Astrocyte of the cerebellum (primary cell): Measurements from ENCODE around the gene KLRD1.

ENCODE experiments used
- DNase-seq: peaks from one replicate; pipeline ENCODE4 v3.0.0-alpha.2; 2011; ENCODE audit warnings: low read depth
- H3K4me3 ChIP-seq: 2 replicates; pipeline ENCODE4 v1.5.1; 2011; ENCODE audit warnings: mild to moderate bottlenecking, low read depth, low read length, moderate library complexity
- in situ Hi-C: cut with HindIII; loops from 2 replicates; pipeline ENCODE4 v1.10.0; 2017; ENCODE audit warnings: low sequenced_read_pairs
- TF ChIP-seq, protein P1 (sequence below): IDR thresholded peaks from 2 replicates; pipeline ENCODE4 v1.5.1; 2012; ENCODE audit warnings: low read length, low read depth, moderate library complexity, mild to moderate bottlenecking; ENCODE audit errors: missing control alignments

Gene KLRD1

GRCh38 chr12:10283027-10283426 is 24.6 kb upstream of the KLRD1 start:
- in situ Hi-C loops, result no loop called here
- no peak for DNase-seq
- H3K4me3 ChIP-seq, result no peak overlapping the region
- TF ChIP-seq, protein P1, sequence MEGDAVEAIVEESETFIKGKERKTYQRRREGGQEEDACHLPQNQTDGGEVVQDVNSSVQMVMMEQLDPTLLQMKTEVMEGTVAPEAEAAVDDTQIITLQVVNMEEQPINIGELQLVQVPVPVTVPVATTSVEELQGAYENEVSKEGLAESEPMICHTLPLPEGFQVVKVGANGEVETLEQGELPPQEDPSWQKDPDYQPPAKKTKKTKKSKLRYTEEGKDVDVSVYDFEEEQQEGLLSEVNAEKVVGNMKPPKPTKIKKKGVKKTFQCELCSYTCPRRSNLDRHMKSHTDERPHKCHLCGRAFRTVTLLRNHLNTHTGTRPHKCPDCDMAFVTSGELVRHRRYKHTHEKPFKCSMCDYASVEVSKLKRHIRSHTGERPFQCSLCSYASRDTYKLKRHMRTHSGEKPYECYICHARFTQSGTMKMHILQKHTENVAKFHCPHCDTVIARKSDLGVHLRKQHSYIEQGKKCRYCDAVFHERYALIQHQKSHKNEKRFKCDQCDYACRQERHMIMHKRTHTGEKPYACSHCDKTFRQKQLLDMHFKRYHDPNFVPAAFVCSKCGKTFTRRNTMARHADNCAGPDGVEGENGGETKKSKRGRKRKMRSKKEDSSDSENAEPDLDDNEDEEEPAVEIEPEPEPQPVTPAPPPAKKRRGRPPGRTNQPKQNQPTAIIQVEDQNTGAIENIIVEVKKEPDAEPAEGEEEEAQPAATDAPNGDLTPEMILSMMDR, result no peak

GRCh38 chr12:10285919-10286318 is 21.8 kb upstream of the KLRD1 start:
- no peak overlapping the region for H3K4me3 ChIP-seq
- in situ Hi-C loops, result no loop called here
- TF ChIP-seq, protein P1, result no peak
- no peak for DNase-seq

GRCh38 chr12:10289005-10289754 is 18.5 kb upstream of the KLRD1 start:
- H3K4me3 ChIP-seq, result no peak overlapping the region
- TF ChIP-seq, protein P1, result no peak
- DNase-seq, result no peak
- in situ Hi-C loops, result no loop called here

DNA sequence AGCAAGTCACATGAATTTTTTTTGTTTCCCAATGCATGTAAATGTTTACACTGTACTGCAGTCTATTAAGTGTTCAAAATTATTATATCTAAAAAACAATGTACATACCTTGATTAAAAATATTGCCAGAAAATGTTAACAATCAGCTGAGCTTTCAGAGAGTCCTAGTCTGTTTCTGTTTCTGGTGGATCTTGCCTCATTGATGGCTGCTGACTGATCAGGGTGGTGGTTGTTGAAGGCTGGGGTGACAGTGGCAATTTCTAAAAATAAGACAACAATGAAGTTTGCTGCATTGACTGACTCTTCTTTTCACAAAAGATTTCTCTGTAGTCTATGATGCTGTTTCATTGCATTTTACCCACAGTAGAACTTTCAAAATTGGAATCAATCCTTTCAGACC is 16.6 kb upstream of the KLRD1 start:
- in situ Hi-C loops, result no loop called here
- no peak for DNase-seq
- H3K4me3 ChIP-seq, result no peak overlapping the region
- TF ChIP-seq, protein P1, result no peak

GRCh38 chr12:10293151-10293550 is 14.5 kb upstream of the KLRD1 start:
- in situ Hi-C loops, result no loop called here
- no peak overlapping the region for H3K4me3 ChIP-seq
- TF ChIP-seq, protein P1, result no peak
- DNase-seq, result no peak

DNA sequence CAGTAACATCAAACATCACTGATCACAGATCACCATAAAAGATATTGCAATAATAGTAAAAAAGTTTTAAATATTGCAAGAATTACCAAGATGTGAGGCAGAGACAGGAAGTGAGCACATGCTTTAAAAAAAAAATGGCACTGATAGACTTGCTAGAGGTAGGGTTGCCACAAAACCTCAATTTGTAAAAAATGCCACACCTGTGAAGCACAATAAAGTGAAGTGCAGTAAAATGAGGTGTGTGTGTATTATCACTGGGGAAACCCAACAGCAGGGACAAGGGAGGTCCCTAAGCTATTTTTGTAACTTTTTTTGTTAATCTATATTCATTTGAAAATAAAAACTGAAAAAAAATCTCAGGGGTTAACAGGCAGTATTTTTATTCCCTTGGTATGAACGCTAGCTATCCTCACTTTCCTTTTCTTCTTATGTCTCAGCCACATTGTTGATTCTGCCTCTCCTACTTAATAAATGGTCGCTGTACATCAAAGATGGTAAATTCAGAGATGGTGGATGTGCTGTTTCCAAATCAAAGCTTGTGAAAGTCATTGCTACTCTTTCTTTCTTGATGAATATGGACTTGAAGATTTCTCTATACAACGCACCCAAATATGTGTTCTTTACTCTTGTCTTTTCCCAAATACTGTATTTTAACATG is 14.0 kb upstream of the KLRD1 start:
- TF ChIP-seq, protein P1, result no peak
- no peak for DNase-seq
- in situ Hi-C loops, result no loop called here
- no peak overlapping the region for H3K4me3 ChIP-seq
